WI38 (cell line): ENCODE results near the gene B9D1.

Source experiments
- H3K4me3 ChIP-seq: 2 replicates; pipeline ENCODE4 v1.5.1; 2011; ENCODE audit warnings: low read depth, mild to moderate bottlenecking, control low read depth, low read length
- TF ChIP-seq, protein P1 (sequence below): IDR thresholded peaks from 2 replicates; pipeline ENCODE4 v1.5.1; 2012; ENCODE audit warnings: low read depth, mild to moderate bottlenecking, control low read depth, low read length

The B9D1 gene

DNA sequence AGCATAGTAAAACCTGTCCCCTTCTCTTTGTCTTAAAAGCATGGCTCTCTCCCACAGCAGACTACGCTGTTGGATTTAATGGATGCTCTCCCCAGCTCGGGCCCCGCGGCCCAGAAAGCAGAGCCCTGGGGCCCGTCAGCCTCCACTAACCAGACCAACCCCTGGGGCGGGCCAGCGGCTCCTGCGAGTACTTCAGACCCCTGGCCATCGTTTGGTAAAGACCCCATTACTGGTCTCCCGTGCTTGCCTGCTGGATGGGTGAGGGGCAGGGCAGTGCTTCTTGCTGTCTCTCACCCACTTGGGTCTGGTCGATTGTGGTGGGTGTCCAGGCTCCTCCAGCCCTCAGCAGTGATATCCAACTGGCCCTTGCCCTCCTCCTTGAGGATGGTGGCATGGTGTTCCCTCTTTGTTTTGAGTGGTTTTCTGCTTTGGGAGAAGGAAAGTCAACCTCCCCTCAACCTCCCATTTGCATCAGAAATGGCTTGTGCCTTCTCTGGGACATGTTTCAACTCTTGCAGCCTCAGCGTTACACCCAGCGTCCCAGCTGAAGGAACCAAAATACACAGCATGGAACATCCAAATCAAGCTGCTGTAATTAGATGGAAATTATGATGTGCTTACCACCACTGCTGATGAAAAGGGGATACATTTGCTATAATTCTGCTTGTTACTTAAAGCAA lies 49.3 kb downstream of the B9D1 start:
- TF ChIP-seq, protein P1, sequence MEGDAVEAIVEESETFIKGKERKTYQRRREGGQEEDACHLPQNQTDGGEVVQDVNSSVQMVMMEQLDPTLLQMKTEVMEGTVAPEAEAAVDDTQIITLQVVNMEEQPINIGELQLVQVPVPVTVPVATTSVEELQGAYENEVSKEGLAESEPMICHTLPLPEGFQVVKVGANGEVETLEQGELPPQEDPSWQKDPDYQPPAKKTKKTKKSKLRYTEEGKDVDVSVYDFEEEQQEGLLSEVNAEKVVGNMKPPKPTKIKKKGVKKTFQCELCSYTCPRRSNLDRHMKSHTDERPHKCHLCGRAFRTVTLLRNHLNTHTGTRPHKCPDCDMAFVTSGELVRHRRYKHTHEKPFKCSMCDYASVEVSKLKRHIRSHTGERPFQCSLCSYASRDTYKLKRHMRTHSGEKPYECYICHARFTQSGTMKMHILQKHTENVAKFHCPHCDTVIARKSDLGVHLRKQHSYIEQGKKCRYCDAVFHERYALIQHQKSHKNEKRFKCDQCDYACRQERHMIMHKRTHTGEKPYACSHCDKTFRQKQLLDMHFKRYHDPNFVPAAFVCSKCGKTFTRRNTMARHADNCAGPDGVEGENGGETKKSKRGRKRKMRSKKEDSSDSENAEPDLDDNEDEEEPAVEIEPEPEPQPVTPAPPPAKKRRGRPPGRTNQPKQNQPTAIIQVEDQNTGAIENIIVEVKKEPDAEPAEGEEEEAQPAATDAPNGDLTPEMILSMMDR, result no peak

DNA sequence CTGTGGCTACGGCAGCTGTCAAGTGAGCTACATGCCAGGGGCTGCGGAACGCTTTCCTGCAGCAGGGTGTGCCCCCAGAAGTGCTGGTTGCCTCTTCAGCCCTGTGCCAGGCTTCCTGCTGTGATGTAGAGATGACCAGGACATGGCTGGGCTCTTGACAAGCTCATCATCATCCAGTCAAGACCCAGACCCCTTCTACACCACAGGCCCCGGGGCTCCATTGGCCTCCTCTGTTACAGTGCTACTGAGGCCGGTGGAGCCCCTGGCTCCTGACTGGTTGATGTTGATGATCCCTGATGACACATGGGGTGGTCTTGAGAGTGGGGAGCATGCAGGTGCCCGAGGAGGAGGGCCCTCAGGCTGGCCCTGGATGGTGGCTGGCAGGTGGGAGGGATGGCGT lies 50.1 kb downstream of the B9D1 start:
- TF ChIP-seq, protein P1, result no peak
- no peak overlapping the region for H3K4me3 ChIP-seq

More for the DNA sequence above, 49.3 kb downstream of the B9D1 start:
- no peak overlapping the region for H3K4me3 ChIP-seq

DNA sequence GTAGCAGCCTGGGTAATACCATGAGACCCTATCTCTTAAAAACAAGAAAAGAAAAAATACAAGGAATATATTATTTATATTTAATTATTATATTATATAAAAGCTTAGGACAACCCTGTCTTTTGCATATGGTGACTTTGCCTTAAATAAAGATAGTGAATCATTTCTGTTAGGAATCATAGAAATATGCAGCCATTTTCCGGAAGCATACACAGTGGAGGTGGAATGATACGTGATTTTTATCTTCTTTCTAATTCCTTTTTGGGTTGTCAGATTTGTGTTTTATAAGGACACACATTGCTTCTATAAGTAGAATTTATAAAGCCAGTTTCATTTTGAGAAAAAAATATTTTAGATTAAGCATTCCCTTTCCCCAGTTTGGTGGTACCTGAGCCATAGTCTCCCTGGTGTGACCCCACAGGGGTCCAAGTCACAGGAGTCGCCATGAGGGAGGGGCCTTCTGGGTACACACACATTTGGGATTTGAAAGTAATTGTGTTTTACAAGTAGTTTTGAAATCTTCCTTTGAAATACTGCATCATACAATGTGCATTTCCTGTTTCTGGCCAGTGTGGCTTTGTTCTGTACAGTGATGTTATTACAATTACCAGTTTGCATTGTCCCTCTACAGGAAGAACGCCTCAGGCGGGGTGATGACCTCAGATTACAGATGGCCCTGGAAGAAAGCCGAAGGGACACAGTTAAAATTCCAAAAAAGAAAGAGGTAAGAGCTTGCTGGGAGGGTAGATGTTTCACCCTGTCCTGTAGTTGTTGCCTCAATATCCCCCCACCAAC lies 50.9 kb downstream of the B9D1 start:
- H3K4me3 ChIP-seq, result no peak overlapping the region
- TF ChIP-seq, protein P1, result no peak

DNA sequence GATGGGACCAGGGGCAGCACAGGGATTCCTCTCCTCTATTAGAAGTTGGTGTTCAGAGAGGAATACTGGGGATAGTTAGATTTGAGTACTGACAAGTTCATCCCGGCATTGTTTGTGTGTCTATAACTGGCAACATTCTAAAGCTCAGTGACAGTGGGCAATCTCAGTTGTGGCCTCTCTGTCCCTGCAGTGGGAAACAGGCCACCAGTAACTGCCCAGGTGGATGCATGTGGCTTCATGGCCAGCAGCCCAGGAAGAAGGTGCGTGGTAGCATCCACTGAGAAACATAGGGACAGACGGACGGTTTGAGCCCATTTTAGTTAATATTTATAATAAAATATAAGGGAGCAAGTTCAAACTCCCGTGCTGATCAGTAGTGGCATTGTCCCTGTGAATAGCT lies 51.5 kb downstream of the B9D1 start:
- TF ChIP-seq, protein P1, result no peak
- no peak overlapping the region for H3K4me3 ChIP-seq

DNA sequence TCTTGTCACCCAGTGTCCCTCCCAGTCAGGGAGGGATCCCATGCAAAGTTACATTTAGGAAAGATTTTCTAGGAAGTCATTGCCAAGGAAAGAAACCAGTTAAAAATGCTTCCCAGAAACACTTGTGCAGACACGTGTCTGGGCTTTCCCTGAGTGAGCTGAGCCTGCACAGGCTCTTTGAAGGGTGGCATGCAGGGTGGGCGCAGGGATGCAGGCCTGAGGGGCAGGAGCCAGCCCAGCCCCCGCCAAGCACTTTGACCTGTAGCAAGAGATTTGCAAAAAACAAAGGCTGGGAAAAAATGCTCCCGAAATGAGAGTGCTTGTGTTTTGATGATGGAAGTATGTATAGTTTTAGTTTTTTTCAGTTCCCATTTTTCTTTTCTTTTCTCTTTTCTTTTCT lies 52.4 kb downstream of the B9D1 start:
- H3K4me3 ChIP-seq, result no peak overlapping the region
- TF ChIP-seq, protein P1, result no peak

DNA sequence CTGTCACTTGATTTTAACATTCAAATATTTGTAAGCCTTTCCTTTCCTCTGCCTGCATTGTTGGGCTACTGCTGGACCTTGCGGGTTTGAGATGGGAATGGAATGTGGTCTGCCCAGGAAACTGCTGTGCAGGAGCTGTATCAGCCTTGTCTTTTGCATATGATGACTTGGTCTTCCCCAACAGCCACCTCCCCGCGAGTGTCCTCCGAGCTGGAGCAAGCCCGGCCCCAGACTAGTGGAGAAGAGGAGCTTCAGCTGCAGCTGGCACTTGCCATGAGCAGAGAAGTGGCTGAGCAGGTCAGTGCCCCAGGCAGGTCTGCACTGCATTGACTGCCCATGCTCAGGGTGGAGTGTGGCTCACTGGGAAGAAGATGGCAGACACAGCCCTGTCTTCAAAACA lies 52.8 kb downstream of the B9D1 start:
- TF ChIP-seq, protein P1, result no peak

DNA sequence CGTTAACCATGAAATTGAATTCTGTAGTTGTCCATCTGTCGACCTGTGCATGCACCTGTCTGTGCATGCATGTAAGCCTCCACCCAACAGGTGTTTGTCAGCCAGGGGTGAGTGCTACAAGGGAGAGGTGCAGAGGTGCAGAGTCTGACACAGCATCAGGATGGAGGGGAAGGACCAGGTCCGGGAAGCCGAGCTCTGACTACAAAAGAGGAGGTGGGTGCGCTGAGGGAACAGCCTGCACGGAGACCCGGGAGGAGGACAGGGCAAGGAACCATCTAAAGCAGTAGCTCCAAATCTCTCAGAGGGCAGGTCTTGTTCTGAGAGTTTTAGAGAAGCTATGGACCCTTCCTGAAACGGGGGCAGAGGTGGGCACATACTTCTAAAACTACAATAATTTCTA lies 54.1 kb downstream of the B9D1 start:
- no peak overlapping the region for H3K4me3 ChIP-seq
- TF ChIP-seq, protein P1, result no peak

More for the DNA sequence above, 52.8 kb downstream of the B9D1 start:
- H3K4me3 ChIP-seq, result no peak overlapping the region
